Measurements from ENCODE around the gene ATF6.

ATF6 gene

GRCh38 chr1:161987872-161988271 is 221.8 kb downstream of the ATF6 start:
- TF ChIP-seq FOXP2 (optimal IDR thresholded peaks at IDR 0.05; ENCODE audit: control extremely low read depth, extremely low read length, insufficient read depth) = no peak
- no peak for TF ChIP-seq EZH2 (IDR thresholded peaks at IDR 0.05)
- no peak for TF ChIP-seq POLR2AphosphoS5 (IDR thresholded peaks at IDR 0.05; ENCODE audit: borderline replicate concordance, low read depth, low read length)
- H3K9me3 ChIP-seq (ENCODE audit: low read depth, low read length) = no peaks in the 10 kb centered on the region
- H3K27ac ChIP-seq = no peak overlapping the region
- no peak for DNase-seq (ENCODE audit: low read depth, low spot score)
- H3K9ac ChIP-seq (ENCODE audit: insufficient read length) = no peak overlapping the region
- no peaks in the 10 kb centered on the region for H3K36me3 ChIP-seq (ENCODE audit: insufficient read depth, low read length)
- no peak overlapping the region for H3K4me3 ChIP-seq

GRCh38 chr1:161988413-161988812 is 222.3 kb downstream of the ATF6 start:
- no peak overlapping the region for H3K27ac ChIP-seq
- H3K4me3 ChIP-seq = no peak overlapping the region
- no peak for DNase-seq (ENCODE audit: low read depth, low spot score)
- H3K9me3 ChIP-seq (ENCODE audit: low read depth, low read length) = no peaks in the 10 kb centered on the region
- H3K9ac ChIP-seq (ENCODE audit: insufficient read length) = no peak overlapping the region
- H3K36me3 ChIP-seq (ENCODE audit: insufficient read depth, low read length) = no peaks in the 10 kb centered on the region
- TF ChIP-seq EZH2 (IDR thresholded peaks at IDR 0.05) (no peak), POLR2AphosphoS5 (IDR thresholded peaks at IDR 0.05; ENCODE audit: borderline replicate concordance, low read depth, low read length) (no peak), FOXP2 (optimal IDR thresholded peaks at IDR 0.05; ENCODE audit: control extremely low read depth, extremely low read length, insufficient read depth) (no peak)

- no peak for DNase-seq (ENCODE audit: low read depth, low spot score)
- no peak overlapping the region for H3K9ac ChIP-seq (ENCODE audit: insufficient read length)
- TF ChIP-seq EZH2 (IDR thresholded peaks at IDR 0.05) (no peak), POLR2AphosphoS5 (IDR thresholded peaks at IDR 0.05; ENCODE audit: borderline replicate concordance, low read depth, low read length) (no peak), FOXP2 (optimal IDR thresholded peaks at IDR 0.05; ENCODE audit: control extremely low read depth, extremely low read length, insufficient read depth) (no peak)
- H3K36me3 ChIP-seq (ENCODE audit: insufficient read depth, low read length) = no peaks in the 10 kb centered on the region
- H3K9me3 ChIP-seq (ENCODE audit: low read depth, low read length) = no peaks in the 10 kb centered on the region
- no peak overlapping the region for H3K27ac ChIP-seq
- H3K4me3 ChIP-seq = no peak overlapping the region
Measured at GRCh38 chr1:161989108-161989507, 223.0 kb downstream of the ATF6 start.

GRCh38 chr1:161989786-161990185 is 223.7 kb downstream of the ATF6 start:
- TF ChIP-seq FOXP2 (optimal IDR thresholded peaks at IDR 0.05; ENCODE audit: control extremely low read depth, extremely low read length, insufficient read depth) (no peak), POLR2AphosphoS5 (IDR thresholded peaks at IDR 0.05; ENCODE audit: borderline replicate concordance, low read depth, low read length) (no peak), EZH2 (IDR thresholded peaks at IDR 0.05) (no peak)
- no peaks in the 10 kb centered on the region for H3K36me3 ChIP-seq (ENCODE audit: insufficient read depth, low read length)

GRCh38 chr1:161993576-161993975 is 227.5 kb downstream of the ATF6 start:
- Histone ChIP-seq H3K36me3 (ENCODE audit: insufficient read depth, low read length) (no peaks in the 10 kb centered on the region), H3K4me3 (no peak overlapping the region), H3K9ac (ENCODE audit: insufficient read length) (no peak overlapping the region), H3K9me3 (ENCODE audit: low read depth, low read length) (no peaks in the 10 kb centered on the region), H3K27ac (no peak overlapping the region)
- no peak for DNase-seq (ENCODE audit: low read depth, low spot score)
- TF ChIP-seq FOXP2 (optimal IDR thresholded peaks at IDR 0.05; ENCODE audit: control extremely low read depth, extremely low read length, insufficient read depth) (no peak), POLR2AphosphoS5 (IDR thresholded peaks at IDR 0.05; ENCODE audit: borderline replicate concordance, low read depth, low read length) (no peak), EZH2 (IDR thresholded peaks at IDR 0.05) (no peak)

More at GRCh38 chr1:161989786-161990185, 223.7 kb downstream of the ATF6 start:
- Histone ChIP-seq H3K4me3 (no peak overlapping the region), H3K27ac (no peak overlapping the region), H3K9me3 (ENCODE audit: low read depth, low read length) (no peaks in the 10 kb centered on the region), H3K9ac (ENCODE audit: insufficient read length) (no peak overlapping the region)
- no peak for DNase-seq (ENCODE audit: low read depth, low spot score)

- no peak for DNase-seq (ENCODE audit: low read depth, low spot score)
- H3K4me3 ChIP-seq = no peak overlapping the region
- no peaks in the 10 kb centered on the region for H3K36me3 ChIP-seq (ENCODE audit: insufficient read depth, low read length)
- H3K9me3 ChIP-seq (ENCODE audit: low read depth, low read length) = no peaks in the 10 kb centered on the region
- no peak overlapping the region for H3K27ac ChIP-seq
- H3K9ac ChIP-seq (ENCODE audit: insufficient read length) = no peak overlapping the region
- no peak for TF ChIP-seq POLR2AphosphoS5 (IDR thresholded peaks at IDR 0.05; ENCODE audit: borderline replicate concordance, low read depth, low read length)
- no peak for TF ChIP-seq EZH2 (IDR thresholded peaks at IDR 0.05)
- no peak for TF ChIP-seq FOXP2 (optimal IDR thresholded peaks at IDR 0.05; ENCODE audit: control extremely low read depth, extremely low read length, insufficient read depth)
Measured at GRCh38 chr1:161994175-161994668, 228.1 kb downstream of the ATF6 start.

- Histone ChIP-seq H3K9ac (ENCODE audit: insufficient read length) (no peak overlapping the region), H3K36me3 (ENCODE audit: insufficient read depth, low read length) (no peaks in the 10 kb centered on the region), H3K4me3 (no peak overlapping the region), H3K9me3 (ENCODE audit: low read depth, low read length) (no peaks in the 10 kb centered on the region), H3K27ac (no peak overlapping the region)
- TF ChIP-seq POLR2AphosphoS5 (IDR thresholded peaks at IDR 0.05; ENCODE audit: borderline replicate concordance, low read depth, low read length) (no peak), FOXP2 (optimal IDR thresholded peaks at IDR 0.05; ENCODE audit: control extremely low read depth, extremely low read length, insufficient read depth) (no peak), EZH2 (IDR thresholded peaks at IDR 0.05) (no peak)
- DNase-seq (ENCODE audit: low read depth, low spot score) = no peak
Measured at GRCh38 chr1:161997152-161997551, 231.0 kb downstream of the ATF6 start.

- TF ChIP-seq FOXP2 (optimal IDR thresholded peaks at IDR 0.05; ENCODE audit: control extremely low read depth, extremely low read length, insufficient read depth) (no peak), POLR2AphosphoS5 (IDR thresholded peaks at IDR 0.05; ENCODE audit: borderline replicate concordance, low read depth, low read length) (no peak), EZH2 (IDR thresholded peaks at IDR 0.05) (no peak)
- no peaks in the 10 kb centered on the region for H3K9me3 ChIP-seq (ENCODE audit: low read depth, low read length)
- H3K9ac ChIP-seq (ENCODE audit: insufficient read length) = no peak overlapping the region
- no peaks in the 10 kb centered on the region for H3K36me3 ChIP-seq (ENCODE audit: insufficient read depth, low read length)
- no peak overlapping the region for H3K4me3 ChIP-seq
- no peak for DNase-seq (ENCODE audit: low read depth, low spot score)
- H3K27ac ChIP-seq = no peak overlapping the region
Measured at GRCh38 chr1:161998811-161999210, 232.7 kb downstream of the ATF6 start.
